GM21447 (cell line): ENCODE data around the gene CPNE5.
"Not testable (repeated sequence)": the region's sequence is repeated elsewhere in the genome, so short reads cannot be mapped to it uniquely, and the experiment has no call there.

Source experiments
- ATAC-seq: cut with Tn5 transposase; IDR thresholded peaks from one replicate; pipeline ENCODE4 v1.9.1; 2021; ENCODE audit not compliant: unreplicated experiment

Gene CPNE5

GRCh38 chr6:36817176-36817817 is 21.9 kb downstream of the CPNE5 start:
- ATAC-seq = no peak

- no peak for ATAC-seq
Observed at GRCh38 chr6:36815962-36816735, 23.1 kb downstream of the CPNE5 start.

GRCh38 chr6:36814249-36814648 is 25.0 kb downstream of the CPNE5 start:
- no peak for ATAC-seq

- no peak for ATAC-seq
Observed at GRCh38 chr6:36813526-36813925, 25.7 kb downstream of the CPNE5 start.

GRCh38 chr6:36813047-36813446 is 26.2 kb downstream of the CPNE5 start:
- ATAC-seq = not testable (repeated sequence)

GRCh38 chr6:36809941-36810803 is 29.1 kb downstream of the CPNE5 start:
- ATAC-seq = no peak

- ATAC-seq = no peak
Observed at GRCh38 chr6:36809156-36809555, 30.1 kb downstream of the CPNE5 start.

- ATAC-seq = no peak
Observed at GRCh38 chr6:36808634-36809033, 30.6 kb downstream of the CPNE5 start.

- ATAC-seq = no peak
Observed at GRCh38 chr6:36807750-36808149, 31.5 kb downstream of the CPNE5 start.

GRCh38 chr6:36807143-36807542 is 32.1 kb downstream of the CPNE5 start:
- ATAC-seq = no peak

- no peak for ATAC-seq
Observed at GRCh38 chr6:36805917-36806316, 33.3 kb downstream of the CPNE5 start.

- no peak for ATAC-seq
Observed at GRCh38 chr6:36805096-36805797, 34.0 kb downstream of the CPNE5 start.

GRCh38 chr6:36804563-36804962 is 34.7 kb downstream of the CPNE5 start:
- ATAC-seq = no peak

GRCh38 chr6:36803908-36804307 is 35.3 kb downstream of the CPNE5 start:
- no peak for ATAC-seq

GRCh38 chr6:36803482-36803881 is 35.8 kb downstream of the CPNE5 start:
- ATAC-seq = no peak

GRCh38 chr6:36800223-36801076 is 38.8 kb downstream of the CPNE5 start:
- ATAC-seq = no peak

GRCh38 chr6:36798852-36799251 is 40.4 kb downstream of the CPNE5 start:
- ATAC-seq = no peak

GRCh38 chr6:36797653-36798052 is 41.6 kb downstream of the CPNE5 start:
- no peak for ATAC-seq

- no peak for ATAC-seq
Observed at GRCh38 chr6:36797055-36797454, 42.2 kb downstream of the CPNE5 start.

- ATAC-seq = no peak
Observed at GRCh38 chr6:36794713-36795065, 44.6 kb downstream of the CPNE5 start.
